GM10248 (cell line): ENCODE measurements around the gene MTHFD2L.

Experiments
- CTCF ChIA-PET: fragments of 300-600 bp; sonication (Branson Sonifier 250); formaldehyde crosslinking; extraction: SDS; loops from one replicate; lab custom pipeline; 2021; ENCODE audit warnings: antibody characterized with exemption; lab: Yijun Ruan, JAX
- POLR2A ChIA-PET: fragments of 350-650 bp; sonication (Branson Sonifier 250); formaldehyde crosslinking; extraction: SDS; loops from one replicate; lab custom pipeline; 2020; ENCODE audit warnings: antibody characterized with exemption; lab: Yijun Ruan, JAX
- DNase-seq: peaks from one replicate; pipeline ENCODE4 v3.0.0; 2012; ENCODE audit errors: extremely low spot score
- CTCF ChIP-seq: IDR thresholded peaks from 2 replicates; pipeline ENCODE4 v1.5.1; 2012; ENCODE audit warnings: mild to moderate bottlenecking, low read depth; ENCODE audit errors: extremely low read depth, missing control alignments, control extremely low read depth

MTHFD2L gene

GRCh38 chr4:74166818-74167217 is 8.9 kb downstream of the MTHFD2L start:
- CTCF ChIA-PET, result interaction anchor here (1.0 to 1.5 kb wide), 4 partner anchors 9 to 62 kb away, joined by 3 to 9 read pairs (median 4); no protein-coding TSS in a partner anchor
- no peak for TF ChIP-seq CTCF
- POLR2A ChIA-PET, result no interaction called here
- DNase-seq, result no peak

- CTCF ChIA-PET, result interaction anchor here (0.7 to 1.5 kb wide), 3 partner anchors 13 to 61 kb away, joined by 3 to 4 read pairs (median 3); no protein-coding TSS in a partner anchor
- TF ChIP-seq CTCF, result no peak
- DNase-seq, result no peak
- POLR2A ChIA-PET, result no interaction called here
These were observed 9.7 kb downstream of the MTHFD2L start for GRCh38 chr4:74167585-74167984.

- CTCF ChIA-PET, result interaction anchor here (2.1 kb wide), 1 partner anchor 60 kb away, joined by 7 read pairs; no protein-coding TSS in a partner anchor
- DNase-seq, result no peak
- POLR2A ChIA-PET, result no interaction called here
- TF ChIP-seq CTCF, result no peak
These were observed 10.9 kb downstream of the MTHFD2L start for GRCh38 chr4:74168841-74169240.

- no peak for TF ChIP-seq CTCF
- CTCF ChIA-PET, result interaction anchor here (1.0 kb wide), 1 partner anchor 55 kb away, joined by 3 read pairs; no protein-coding TSS in a partner anchor
- POLR2A ChIA-PET, result no interaction called here
- no peak for DNase-seq
These were observed 15.4 kb downstream of the MTHFD2L start for GRCh38 chr4:74173321-74173720.

GRCh38 chr4:74174421-74174820 is 16.5 kb downstream of the MTHFD2L start:
- no peak for TF ChIP-seq CTCF
- ChIA-PET CTCF (interaction anchor here (0.6 to 2.3 kb wide), 4 partner anchors 14 to 54 kb away, joined by 3 to 7 read pairs (median 4); no protein-coding TSS in a partner anchor), POLR2A (no interaction called here)
- DNase-seq, result no peak

- POLR2A ChIA-PET, result no interaction called here
- no peak for TF ChIP-seq CTCF
- DNase-seq, result no peak
- CTCF ChIA-PET, result interaction anchor here (0.6 to 2.3 kb wide), 4 partner anchors 9 to 20 kb away, joined by 3 to 9 read pairs (median 6); no protein-coding TSS in a partner anchor
These were observed 17.0 kb downstream of the MTHFD2L start for GRCh38 chr4:74174941-74175340.
